KBM-7 (cell line): ENCODE results near the gene SNHG17.
"Not testable (repeated sequence)": the region's sequence is repeated elsewhere in the genome, so short reads cannot be mapped to it uniquely, and the experiment has no call there.

Source experiments
- DNase-seq: peaks from one replicate; pipeline ENCODE4 v3.0.0-alpha.2; 2015
- in situ Hi-C: fragments of 300-500 bp; cut with MboI; formaldehyde crosslinking; loops from 2 replicates; pipeline ENCODE4 v1.14.3; 2020; ENCODE audit warnings: low sequenced_read_pairs, low pct_unique_long_range_greater_than_20kb, mixed read lengths

The SNHG17 gene

DNA sequence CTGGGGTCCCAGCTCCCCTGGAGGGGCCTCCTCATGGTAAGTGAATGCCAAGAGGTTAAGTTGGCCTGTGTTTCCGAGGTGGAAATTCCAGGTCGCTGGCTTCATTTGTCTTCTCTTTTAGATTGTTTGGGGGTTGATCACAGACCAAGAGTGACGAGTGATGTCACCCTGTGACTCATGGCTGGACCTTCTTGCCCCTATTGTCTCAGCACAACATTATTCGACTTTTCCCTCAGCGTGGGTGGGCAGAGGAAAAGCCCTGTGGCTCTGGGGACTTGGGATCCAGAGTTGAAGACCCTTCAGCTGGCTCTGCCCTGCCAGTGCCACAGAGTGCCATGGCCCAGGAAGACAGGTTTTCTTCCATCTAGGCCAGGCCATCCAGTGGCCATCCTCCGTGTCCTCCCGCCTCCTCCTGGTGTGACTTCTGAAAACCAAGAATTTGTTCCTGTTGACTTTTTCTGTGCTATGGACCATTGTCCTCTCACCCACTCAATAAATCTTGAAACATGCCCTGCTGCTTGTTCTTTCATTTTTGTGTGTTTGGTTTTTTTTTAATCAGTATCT lies 15.4 kb upstream of the SNHG17 start:
- no peak for DNase-seq
- in situ Hi-C loops = no loop called here

DNA sequence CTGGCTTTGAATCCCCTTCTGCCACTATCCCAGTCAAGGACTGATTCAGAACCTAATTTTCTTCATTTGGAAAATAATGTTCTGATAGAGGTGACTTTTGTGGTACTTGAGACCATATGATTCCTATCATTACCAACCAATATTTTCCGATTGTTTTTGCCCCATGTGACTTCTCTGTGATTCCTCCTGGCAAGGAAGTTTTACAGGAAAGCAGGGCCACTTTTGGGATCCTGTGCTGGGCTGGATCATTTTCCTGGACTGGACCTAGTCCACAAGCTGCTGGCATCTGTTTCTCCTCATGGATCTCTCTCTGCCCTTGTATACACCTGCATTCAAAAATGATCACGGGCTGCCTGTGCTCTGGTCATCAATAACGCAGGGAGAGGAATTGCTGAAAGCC lies 13.9 kb upstream of the SNHG17 start:
- no peak for DNase-seq
- in situ Hi-C loops = no loop called here

DNA sequence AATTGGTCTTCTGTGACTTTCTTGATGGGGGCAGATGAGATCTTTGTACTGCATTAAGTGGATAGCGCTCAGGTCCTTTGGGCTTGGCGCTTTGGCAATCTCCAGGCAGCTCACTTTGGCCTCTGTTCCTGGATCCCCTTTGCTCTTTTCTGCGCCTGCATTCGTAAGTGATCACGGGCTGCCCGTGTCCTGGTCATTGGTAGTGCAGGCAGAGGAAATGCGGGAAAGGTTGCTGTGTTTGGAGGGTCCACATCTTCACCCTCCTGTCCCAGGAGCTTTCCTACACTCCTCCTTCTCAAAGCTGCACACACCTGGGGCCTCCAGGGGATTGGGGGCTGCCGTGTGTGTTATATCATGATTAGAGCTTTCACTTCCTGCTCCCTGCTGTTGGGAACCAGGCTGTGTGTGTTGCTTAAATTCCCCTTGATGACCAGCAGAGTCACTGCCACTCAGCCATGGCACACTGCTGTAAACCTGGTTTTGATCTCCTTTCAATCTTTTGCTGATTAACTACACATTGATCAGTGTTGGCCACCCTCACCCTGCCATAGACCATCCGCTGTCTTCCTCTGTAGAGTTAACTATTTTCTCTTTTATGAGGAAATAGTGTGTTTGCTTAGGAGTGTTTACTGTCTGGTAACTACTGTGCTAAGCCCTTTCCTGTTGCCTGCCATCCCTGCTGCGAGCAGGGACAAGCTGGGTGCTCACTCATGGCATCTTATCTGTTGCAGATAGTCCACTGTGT lies 13.0 kb upstream of the SNHG17 start:
- in situ Hi-C loops = no loop called here
- DNase-seq = peak; percentile 36

DNA sequence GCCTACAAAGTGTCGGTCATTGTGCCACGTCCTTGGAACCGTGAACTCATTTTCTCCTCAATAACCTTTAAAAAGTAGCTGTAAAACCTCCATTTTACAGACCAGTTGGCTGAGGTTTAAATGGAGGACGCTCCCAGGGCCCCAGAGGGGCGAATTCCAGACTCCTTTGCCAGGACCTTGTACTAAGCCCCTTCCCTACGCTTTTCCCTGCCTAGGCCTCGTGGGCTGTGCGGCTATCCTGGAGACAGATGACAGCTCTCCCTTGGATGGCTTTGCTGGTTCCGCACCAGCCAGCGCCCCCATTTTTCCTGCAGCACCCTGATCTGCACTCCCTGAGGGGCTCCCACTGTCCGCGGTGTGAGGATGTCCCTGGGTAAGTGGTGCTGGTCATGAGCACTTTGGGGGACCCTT lies 12.1 kb upstream of the SNHG17 start:
- no peak for DNase-seq

DNA sequence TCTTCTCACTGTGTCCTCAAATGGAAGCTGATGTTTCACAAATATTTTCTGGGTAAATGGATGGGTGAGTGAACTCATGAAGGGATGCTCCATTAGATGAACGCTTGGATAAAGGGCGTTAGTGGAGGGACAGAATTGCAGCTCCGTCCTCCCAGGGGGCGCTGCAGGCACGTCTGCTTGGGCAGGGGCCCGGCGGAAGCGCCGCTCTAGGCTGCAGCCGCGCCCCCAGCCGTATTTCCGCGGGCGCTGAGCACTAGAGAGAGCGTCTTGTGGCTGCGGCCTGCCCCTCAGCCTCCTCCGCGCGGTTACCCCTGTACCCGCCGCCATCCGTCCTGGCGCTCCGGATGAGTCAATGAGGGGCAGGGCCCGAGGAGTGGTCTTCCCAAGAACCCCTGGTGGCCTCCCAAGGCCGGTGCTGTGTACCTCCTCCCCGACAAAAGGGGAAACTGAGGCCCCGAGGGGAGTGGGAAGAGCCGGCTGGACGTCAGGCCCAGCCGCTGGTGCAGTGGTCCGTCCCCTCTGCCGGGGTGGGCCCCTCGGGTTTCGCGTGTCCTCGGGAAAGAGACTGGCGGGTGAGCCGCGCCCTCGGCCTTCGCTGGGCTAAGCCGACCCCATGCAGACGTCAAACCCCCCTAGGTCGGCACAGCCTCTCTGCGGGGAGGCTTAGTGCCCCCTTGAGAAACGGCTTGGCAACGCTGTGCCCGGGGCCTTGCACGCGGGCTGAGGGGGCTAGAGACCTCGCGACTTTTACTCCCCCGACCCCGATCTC lies 11.5 kb upstream of the SNHG17 start:
- in situ Hi-C loops = no loop called here
- peak; percentile 93 for DNase-seq

More for the DNA sequence above, 12.1 kb upstream of the SNHG17 start:
- in situ Hi-C loops = no loop called here

DNA sequence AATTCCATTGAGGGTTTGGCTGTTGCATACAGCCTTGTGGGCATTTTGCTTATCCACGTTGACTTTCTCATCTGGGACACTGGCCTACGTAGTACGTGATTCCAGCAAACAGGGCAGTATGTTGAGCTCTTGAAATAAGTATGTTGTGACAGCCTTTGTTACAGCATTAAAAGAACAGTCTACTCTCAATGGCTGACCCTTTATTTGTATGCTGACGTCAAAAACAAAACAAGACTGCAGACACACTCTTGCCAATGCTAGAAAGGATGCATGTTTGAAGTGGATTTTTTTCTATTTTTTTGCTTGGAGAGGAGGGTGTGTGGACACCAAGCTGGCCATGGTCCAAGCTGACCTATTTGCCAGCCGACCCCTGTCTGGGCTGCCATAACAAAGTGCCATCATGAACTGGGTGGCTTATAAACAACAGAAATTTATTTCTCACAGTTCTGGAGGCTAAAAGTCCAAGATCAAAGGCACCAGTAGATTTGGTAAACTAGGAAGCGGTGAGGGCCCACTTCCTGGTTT lies 10.8 kb upstream of the SNHG17 start:
- in situ Hi-C loops = no loop called here
- DNase-seq = no peak

DNA sequence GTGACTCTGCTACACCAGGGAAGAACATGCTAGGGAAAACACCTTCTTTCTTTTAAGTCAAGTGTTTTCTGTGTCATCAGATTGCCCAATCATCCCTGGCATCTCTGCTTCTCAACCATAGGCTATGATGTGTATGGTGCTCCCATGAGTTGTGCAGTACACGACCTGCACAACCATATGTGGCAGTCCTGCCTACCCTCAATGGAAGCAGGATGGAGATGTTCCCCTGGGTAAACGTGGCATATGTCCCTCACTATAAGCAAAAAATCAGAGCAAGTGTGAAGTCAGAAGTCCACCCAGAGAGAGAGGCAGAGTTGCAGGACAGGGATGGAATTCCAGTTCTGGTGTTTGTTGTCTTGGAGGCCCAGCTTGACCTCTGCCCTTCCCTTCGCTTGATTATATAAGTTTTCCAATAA lies 10.3 kb upstream of the SNHG17 start:
- in situ Hi-C loops = no loop called here
- no peak for DNase-seq

DNA sequence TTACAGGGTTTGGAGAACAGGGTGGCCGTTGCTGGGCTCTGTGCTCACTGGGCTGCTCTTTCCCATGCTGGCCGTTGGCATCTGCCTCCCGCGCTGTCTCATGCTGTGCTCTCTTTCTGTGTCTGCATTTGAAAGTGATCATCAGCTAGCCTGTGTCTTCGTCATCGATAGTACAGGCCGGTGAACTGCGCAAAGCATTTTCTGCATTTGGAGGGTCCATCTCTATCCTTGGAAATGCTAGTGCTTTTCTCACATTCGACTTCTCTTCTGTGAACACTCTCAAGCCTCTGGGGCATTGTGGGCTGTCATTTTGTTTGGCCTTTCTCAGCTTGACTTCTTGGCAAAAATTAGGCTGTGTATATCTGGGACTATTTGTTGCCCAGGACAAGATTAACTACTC lies 6.8 kb upstream of the SNHG17 start:
- in situ Hi-C loops = no loop called here
- no peak for DNase-seq

DNA sequence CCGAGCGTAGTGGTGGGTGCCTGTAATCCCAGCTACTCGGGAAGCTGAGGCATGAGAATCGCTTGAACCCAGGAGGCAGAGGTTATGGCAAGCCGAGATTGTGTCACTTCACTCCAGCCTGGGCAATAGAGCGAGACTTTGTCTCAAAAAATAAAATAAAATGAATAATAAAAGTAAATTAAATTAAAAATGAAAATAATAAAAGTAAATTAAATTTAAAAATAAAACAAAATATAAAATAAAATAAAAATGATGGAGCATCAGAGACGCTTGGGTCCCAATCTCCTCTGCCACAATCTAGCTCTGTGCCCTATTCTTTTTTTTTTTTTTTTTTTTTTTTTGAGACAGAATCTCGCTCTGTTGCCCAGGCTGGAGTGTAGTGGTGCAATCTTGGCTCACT lies 6.0 kb upstream of the SNHG17 start:
- in situ Hi-C loops = not testable (repeated sequence)

DNA sequence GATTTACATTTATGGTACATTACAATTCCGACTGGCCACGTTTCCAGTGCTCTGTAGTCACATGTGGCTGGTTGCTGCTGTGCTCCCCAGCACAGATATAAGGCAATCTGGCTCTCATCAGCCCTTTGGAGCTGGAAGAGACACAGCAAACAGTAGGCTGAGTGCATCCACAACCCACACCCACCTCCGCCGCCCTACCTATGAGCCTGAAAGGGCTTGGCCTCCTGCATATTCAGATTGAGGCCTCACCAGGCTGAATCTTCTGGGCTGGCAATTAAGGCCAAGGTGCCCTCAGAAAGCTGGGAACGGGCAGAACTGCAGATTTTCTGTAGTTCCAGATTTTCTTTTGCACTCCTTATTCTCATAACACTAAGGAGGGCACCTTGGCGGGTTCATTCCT lies 2.7 kb upstream of the SNHG17 start:
- DNase-seq = no peak
- in situ Hi-C loops = no loop called here

More for the DNA sequence above, 6.0 kb upstream of the SNHG17 start:
- not testable (repeated sequence) for DNase-seq

DNA sequence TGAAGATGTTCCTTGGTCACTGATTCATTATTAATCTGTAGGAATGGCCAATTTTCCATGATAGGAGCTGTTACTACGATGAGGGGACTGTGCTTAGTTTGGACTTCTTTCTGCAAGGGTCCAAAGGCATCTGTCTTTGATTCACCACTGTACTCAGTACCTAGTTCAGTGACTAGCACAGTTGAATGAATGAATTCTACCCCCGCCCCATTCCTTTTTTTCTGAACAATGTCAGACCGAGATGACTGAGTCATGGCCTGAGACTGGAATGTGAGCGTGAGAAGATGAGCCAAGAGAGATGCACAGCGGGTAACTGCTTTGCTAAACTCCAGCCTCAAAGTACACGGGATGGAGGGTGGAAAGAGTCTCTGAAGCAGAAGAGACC lies 419 bp upstream of the SNHG17 start:
- no peak for DNase-seq
- in situ Hi-C loops = no loop called here

DNA sequence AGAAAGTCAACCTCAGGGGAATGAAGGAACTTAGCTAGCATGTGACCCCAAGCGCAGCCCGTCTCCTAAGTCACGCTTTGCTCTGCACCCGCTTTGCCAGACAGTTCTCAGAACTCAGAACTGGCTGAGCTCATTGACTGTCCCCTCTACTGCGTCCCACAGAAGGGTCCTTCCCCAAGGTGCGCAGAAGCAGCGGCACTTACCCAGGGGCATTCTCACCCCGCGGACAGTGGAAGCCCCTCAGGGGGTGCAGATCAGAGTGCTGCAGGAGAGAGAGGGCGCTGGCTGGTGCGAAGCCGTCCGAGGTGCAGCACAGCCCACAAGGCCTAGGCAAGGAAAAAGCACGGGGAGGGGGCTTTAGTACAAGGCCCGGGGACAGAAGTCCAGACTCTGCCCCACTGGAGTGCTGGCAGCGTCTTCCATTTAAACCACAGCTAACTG lies 807 bp downstream of the SNHG17 start:
- in situ Hi-C loops = no loop called here
- peak; percentile 47 for DNase-seq

DNA sequence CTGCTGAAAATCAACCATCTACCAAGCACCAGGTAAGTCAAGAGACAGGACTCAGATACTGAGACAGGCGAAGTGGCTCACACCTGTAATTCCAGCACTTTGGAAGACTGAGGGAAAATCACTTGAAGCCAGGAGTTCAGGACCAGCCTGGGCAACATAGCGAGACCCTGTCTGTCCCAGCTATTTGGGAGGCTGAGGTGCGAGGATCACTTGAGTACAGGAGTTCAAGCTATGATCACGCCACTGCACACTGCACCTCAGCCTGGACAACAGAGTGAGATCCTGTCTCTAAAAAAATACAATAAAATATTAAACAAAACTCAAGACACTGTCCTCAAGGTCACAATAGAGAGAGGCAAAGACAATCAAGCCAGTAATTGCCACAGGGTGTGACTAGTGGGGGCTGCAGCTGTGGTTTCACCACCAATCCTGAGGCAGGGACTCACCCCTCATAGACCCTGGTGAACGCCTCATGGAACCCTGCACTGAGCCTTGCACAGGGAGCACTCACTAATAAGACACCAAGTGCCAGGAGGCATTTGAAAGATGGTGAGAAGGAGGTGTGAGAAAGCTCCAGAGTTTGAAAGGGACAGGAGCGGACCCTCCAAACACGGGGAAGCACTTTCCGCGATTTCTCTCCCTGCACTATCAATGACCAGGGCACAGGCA lies 1.7 kb downstream of the SNHG17 start:
- in situ Hi-C loops = no loop called here
- no peak for DNase-seq

DNA sequence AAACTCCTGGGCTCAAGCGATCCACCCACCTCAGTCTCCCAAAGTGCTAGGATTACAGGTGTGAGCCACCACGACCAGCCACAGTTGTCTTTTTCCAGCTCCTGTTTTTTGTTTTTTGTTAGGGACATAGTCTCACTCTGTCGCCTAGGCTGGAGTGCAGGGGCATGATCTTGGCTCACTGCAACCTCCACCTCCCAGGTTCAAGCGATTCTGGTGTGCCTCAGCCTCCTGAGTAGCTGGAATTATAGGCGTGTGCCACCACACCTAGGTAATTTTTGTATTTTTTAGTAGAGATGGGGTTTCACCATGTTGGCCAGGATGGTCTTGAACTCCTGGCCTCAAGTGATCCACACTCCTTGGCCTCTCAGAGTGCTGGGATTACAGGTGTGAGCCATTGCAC lies 2.3 kb downstream of the SNHG17 start:
- in situ Hi-C loops, DNase-seq: not testable (repeated sequence)

DNA sequence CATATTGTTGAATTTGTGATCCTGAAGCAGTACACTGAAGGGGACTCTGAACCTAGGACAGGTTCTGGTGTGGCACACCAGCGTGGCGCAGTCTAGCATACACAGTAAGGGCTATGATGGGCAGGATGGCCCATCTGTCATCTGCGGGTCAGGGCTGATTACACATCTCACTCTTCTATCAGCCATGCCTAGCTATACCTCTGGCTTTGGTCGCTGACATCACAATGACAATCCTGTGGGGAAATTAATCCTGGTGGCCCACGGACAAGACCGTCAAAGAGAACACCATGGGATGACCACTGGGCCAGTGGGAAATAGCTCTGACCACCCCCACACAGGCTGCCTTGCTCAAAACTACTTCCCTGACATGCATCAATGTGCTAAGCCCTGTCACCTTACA lies 2.8 kb downstream of the SNHG17 start:
- in situ Hi-C loops = no loop called here
- DNase-seq = no peak

DNA sequence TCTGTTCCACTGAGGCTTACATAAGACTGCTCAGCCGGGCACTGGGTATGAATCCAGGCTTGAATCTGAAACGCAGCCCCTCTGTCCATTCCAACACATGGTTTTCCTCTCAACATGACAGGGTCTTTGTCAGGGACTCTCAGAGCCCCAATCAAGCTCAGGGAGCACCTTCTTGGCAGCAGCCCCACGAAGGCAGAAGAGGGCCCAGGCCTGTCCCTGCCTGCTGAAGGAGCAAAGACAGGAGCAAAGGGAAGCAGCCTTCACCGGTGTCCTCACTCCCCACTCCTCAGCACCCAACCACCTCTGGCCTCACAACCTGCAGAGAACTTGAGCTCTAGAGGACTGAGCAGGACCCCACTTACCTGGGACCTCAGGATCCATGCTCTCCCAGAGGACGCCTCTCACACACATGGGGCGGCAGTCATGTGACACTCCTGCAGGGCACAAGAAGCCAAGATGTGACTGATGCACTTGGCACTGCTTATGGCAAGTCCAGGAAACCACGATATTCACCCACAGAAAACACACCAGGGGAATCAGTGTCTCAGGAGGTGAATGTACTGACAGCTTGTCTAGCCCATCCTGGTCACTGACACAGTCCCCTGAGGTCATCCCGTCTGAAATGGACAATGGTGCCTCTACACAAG lies 4.3 kb downstream of the SNHG17 start:
- in situ Hi-C loops = no loop called here
- no peak for DNase-seq

DNA sequence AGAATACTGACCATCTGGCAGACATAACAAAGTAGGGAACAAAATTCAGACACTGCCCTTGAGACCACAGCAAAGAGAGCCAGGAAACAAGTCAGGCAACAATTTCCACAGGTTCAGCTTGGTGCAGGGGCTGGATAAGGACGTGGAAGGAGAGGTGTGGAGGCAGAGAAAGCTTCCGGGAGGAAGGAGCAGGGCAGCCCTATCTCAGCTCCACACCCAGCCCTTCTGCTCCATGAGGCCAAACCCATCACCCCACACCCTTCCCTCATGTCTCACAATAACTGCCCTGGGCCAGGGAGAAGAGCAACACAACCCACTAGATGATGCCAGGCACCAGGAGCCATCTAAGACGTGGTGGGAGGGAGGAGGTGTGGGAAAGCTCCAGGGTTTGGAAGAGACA lies 5.8 kb downstream of the SNHG17 start:
- in situ Hi-C loops = no loop called here
- no peak for DNase-seq

DNA sequence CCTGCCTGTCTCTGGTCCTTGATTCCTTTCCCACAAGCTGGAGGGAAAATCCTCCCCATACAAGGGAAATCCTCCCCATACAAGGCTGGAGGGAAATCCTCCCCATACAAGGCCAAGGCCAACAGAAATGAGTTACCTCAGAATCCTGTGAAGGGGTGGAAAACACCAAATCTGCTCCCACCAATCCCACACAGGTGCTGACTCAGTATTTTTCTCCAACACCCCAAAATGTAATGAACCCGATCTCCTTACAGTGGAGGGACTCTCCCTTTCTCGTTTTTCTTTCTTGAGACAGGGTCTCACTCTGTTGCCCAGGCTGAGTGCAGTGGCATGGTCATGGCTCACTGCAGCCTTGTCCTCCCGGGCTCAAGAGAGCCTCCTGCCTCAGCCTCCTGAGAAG lies 6.3 kb downstream of the SNHG17 start:
- DNase-seq = no peak
- in situ Hi-C loops = no loop called here

DNA sequence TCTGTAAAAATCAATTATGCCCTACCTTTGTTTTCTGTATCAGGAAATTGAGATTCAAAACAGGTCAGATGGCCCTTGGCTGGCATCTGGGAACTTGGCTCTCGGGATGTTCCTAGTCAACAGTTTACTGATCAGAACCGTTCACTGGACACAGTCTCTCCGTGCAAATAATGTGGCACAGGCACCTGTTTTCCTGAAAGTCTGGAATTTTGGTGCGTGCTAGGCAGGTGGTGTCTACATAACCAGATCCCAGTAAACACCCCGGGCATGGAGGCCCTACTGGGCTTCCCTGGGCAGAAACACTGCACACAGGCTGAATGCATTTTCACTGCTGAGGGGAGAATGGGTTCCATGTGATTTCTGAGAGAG lies 7.5 kb downstream of the SNHG17 start:
- in situ Hi-C loops = no loop called here
- DNase-seq = no peak
